ENCODE data around the gene PLEKHH2.
"Not testable (repeated sequence)": the region's sequence is repeated elsewhere in the genome, so short reads cannot be mapped to it uniquely, and the experiment has no call there.

Gene PLEKHH2

GRCh38 chr2:43631618-43632317 is 5.3 kb upstream of the PLEKHH2 start:
- no peak overlapping the region for H3K27ac ChIP-seq (replicated peaks)
- H3K27me3 ChIP-seq (ENCODE audit: insufficient read depth, poor library complexity, severe bottlenecking) = peaks cover 8% of the 10 kb centered on the region
- no peak for DNase-seq (ENCODE audit: low read depth in 1 of 2, low spot score in 1 of 2)
- TF ChIP-seq GABPA (IDR thresholded peaks at IDR 0.05; ENCODE audit: low read depth) (no peak), CTCF (IDR thresholded peaks at IDR 0.05; ENCODE audit: insufficient read depth, low read length) (no peak), REST (IDR thresholded peaks at IDR 0.05; ENCODE audit: insufficient replicate concordance, low read depth) (no peak), POLR2AphosphoS5 (IDR thresholded peaks at IDR 0.05; ENCODE audit: low read depth) (no peak), SPI1 (IDR thresholded peaks at IDR 0.05; ENCODE audit: borderline replicate concordance, low read depth) (no peak)
- H3K4me3 ChIP-seq (replicated peaks; ENCODE audit: insufficient read depth, low read length) = no peak overlapping the region

- no peak overlapping the region for H3K27ac ChIP-seq (replicated peaks)
- DNase-seq (ENCODE audit: low read depth in 1 of 2, low spot score in 1 of 2) = no peak
- TF ChIP-seq POLR2AphosphoS5 (IDR thresholded peaks at IDR 0.05; ENCODE audit: low read depth) (no peak), GABPA (IDR thresholded peaks at IDR 0.05; ENCODE audit: low read depth) (no peak), CTCF (IDR thresholded peaks at IDR 0.05; ENCODE audit: insufficient read depth, low read length) (no peak), REST (IDR thresholded peaks at IDR 0.05; ENCODE audit: insufficient replicate concordance, low read depth) (no peak), SPI1 (IDR thresholded peaks at IDR 0.05; ENCODE audit: borderline replicate concordance, low read depth) (no peak)
- H3K4me3 ChIP-seq (replicated peaks; ENCODE audit: insufficient read depth, low read length) = no peak overlapping the region
- peaks cover 17% of the 10 kb centered on the region for H3K27me3 ChIP-seq (ENCODE audit: insufficient read depth, poor library complexity, severe bottlenecking)
Observed at GRCh38 chr2:43634604-43635306, 2.3 kb upstream of the PLEKHH2 start.

GRCh38 chr2:43636153-43636552 is 907 bp upstream of the PLEKHH2 start:
- not testable (repeated sequence) for H3K27ac ChIP-seq (replicated peaks); DNase-seq (ENCODE audit: low read depth in 1 of 2, low spot score in 1 of 2); H3K4me3 ChIP-seq (replicated peaks; ENCODE audit: insufficient read depth, low read length)
- peaks cover 17% of the 10 kb centered on the region for H3K27me3 ChIP-seq (ENCODE audit: insufficient read depth, poor library complexity, severe bottlenecking)

GRCh38 chr2:43636621-43637020 is 439 bp upstream of the PLEKHH2 start:
- H3K4me3 ChIP-seq (replicated peaks; ENCODE audit: insufficient read depth, low read length) = peak overlapping the region; percentile 45
- DNase-seq (ENCODE audit: low read depth in 1 of 2, low spot score in 1 of 2) = no peak
- H3K27ac ChIP-seq (replicated peaks) = no peak overlapping the region
- H3K27me3 ChIP-seq (ENCODE audit: insufficient read depth, poor library complexity, severe bottlenecking) = peaks cover 17% of the 10 kb centered on the region
- TF ChIP-seq POLR2AphosphoS5 (IDR thresholded peaks at IDR 0.05; ENCODE audit: low read depth) = no peak

Measured in HL-60 (cell line).